ENCODE data around the gene DHX30.

GRCh38 chr3:47849699-47850563, 47.0 kb downstream of the DHX30 start:
- peak; percentile 61 for TF ChIP-seq CTCF (IDR thresholded peaks at IDR 0.05)
- no peak for TF ChIP-seq ZFX (IDR thresholded peaks at IDR 0.05; ENCODE audit: borderline replicate concordance)
